ENCODE data around the gene ADCY2. TPM values are rescaled to one million over a fixed set of nuclear protein-coding genes. Genes with fewer than 3 reads are reported as not detected.

ADCY2 gene
- polyA plus RNA-seq, 1 donor (not counting 4 experiments of a cell fraction or from before 2014, with no cell fraction given), result 0.13 TPM

DNA sequence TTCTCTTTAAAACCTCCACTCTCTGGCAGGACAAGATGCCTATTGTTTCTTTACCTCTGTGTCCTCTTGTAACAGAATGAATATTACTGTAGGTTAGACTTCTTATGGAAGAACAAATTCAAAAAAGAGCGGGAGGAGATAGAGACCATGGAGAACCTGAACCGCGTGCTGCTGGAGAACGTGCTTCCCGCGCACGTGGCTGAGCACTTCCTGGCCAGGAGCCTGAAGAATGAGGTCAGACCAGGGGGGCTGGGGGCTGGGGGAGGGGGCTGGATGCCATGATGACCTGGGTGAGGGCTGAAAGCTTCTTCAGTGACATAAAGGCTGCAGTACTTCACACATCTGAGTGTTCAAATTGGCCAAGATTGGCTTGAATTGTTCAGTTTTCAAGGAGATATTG is 393.6 kb downstream of the ADCY2 start:
- no peak overlapping the region for H3K4me3 ChIP-seq (ENCODE audit: control insufficient read depth in 2 of 3, extremely low read depth in 1 of 3, insufficient read depth in 2 of 3, low read depth in 1 of 3, low read length in 3 of 3)
- H2AFZ ChIP-seq (ENCODE audit: control insufficient read depth, low read length), result no peak overlapping the region
- dilution Hi-C loops (cut with MboI; ENCODE audit: extremely low pct_ligation_motif_present, low sequenced_read_pairs), result no loop called here
- H3K27ac ChIP-seq (ENCODE audit: control insufficient read depth, insufficient read depth, low read length), result no peak overlapping the region
- no peaks in the 10 kb centered on the region for H4K20me1 ChIP-seq (ENCODE audit: control insufficient read depth, extremely low read depth, insufficient read depth, low read length)
- no peaks in the 10 kb centered on the region for H3K79me2 ChIP-seq (ENCODE audit: control insufficient read depth, insufficient read depth, low read length)
- TF ChIP-seq, protein P1, sequence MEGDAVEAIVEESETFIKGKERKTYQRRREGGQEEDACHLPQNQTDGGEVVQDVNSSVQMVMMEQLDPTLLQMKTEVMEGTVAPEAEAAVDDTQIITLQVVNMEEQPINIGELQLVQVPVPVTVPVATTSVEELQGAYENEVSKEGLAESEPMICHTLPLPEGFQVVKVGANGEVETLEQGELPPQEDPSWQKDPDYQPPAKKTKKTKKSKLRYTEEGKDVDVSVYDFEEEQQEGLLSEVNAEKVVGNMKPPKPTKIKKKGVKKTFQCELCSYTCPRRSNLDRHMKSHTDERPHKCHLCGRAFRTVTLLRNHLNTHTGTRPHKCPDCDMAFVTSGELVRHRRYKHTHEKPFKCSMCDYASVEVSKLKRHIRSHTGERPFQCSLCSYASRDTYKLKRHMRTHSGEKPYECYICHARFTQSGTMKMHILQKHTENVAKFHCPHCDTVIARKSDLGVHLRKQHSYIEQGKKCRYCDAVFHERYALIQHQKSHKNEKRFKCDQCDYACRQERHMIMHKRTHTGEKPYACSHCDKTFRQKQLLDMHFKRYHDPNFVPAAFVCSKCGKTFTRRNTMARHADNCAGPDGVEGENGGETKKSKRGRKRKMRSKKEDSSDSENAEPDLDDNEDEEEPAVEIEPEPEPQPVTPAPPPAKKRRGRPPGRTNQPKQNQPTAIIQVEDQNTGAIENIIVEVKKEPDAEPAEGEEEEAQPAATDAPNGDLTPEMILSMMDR (optimal IDR thresholded peaks at IDR 0.05 in 1 of 3, IDR thresholded peaks at IDR 0.05 in 1 of 3, conservative IDR thresholded peaks at IDR 0.05 in 1 of 3; ENCODE audit: extremely low read depth in 1 of 3, insufficient read depth in 2 of 3, low read length in 3 of 3), result no peak
- no peak for TF ChIP-seq EZH2 (IDR thresholded peaks at IDR 0.05; ENCODE audit: low read length)
- no peaks in the 10 kb centered on the region for H3K9me1 ChIP-seq (ENCODE audit: control insufficient read depth, extremely low read depth, insufficient read depth, low read length)
- no peak for FAIRE-seq
- no peak overlapping the region for H3K9ac ChIP-seq (ENCODE audit: control insufficient read depth, extremely low read depth, insufficient read depth, low read length)
- no peaks in the 10 kb centered on the region for H3K27me3 ChIP-seq (ENCODE audit: control insufficient read depth, extremely low read depth, insufficient read depth, low read length)
- no peaks in the 10 kb centered on the region for H3K36me3 ChIP-seq (ENCODE audit: control insufficient read depth in 2 of 2, extremely low read depth in 1 of 2, insufficient read depth in 2 of 2, low read length in 2 of 2)
- no peaks in the 10 kb centered on the region for H3K9me3 ChIP-seq (ENCODE audit: control insufficient read depth, low read depth, low read length)
- DNase-seq (ENCODE audit: low read depth, low spot score), result no peak
- no peaks in the 10 kb centered on the region for H3K4me1 ChIP-seq (ENCODE audit: control insufficient read depth, extremely low read depth, insufficient read depth, low read length)
- no peak overlapping the region for H3K4me2 ChIP-seq (ENCODE audit: control insufficient read depth, extremely low read depth, insufficient read depth, low read depth, low read length)

DNA sequence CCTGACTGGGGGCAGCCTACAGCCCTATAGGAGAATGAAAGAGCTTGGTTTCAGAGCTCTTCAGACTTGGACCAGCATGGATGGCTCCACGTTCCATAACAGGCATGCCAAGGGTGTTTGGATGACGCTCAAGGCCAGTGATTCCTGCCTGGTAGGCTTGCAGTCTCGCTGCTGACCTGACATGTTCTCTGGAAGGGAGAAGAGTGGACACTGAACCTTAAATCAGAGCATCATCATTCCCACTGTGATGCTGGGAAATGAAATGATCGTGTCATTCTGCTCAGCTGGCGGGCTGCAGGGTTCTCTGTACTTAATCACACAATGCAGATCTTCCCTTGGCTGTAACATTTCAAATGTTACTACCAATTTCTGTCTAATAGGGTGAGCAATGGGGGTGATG is 398.0 kb downstream of the ADCY2 start:
- no peaks in the 10 kb centered on the region for H3K9me1 ChIP-seq (ENCODE audit: control insufficient read depth, extremely low read depth, insufficient read depth, low read length)
- FAIRE-seq (no peak), DNase-seq (ENCODE audit: low read depth, low spot score) (no peak)
- no peak for TF ChIP-seq EZH2 (IDR thresholded peaks at IDR 0.05; ENCODE audit: low read length)
- TF ChIP-seq, protein P1 (optimal IDR thresholded peaks at IDR 0.05 in 1 of 3, IDR thresholded peaks at IDR 0.05 in 1 of 3, conservative IDR thresholded peaks at IDR 0.05 in 1 of 3; ENCODE audit: extremely low read depth in 1 of 3, insufficient read depth in 2 of 3, low read length in 3 of 3), result no peak
- H3K4me3 ChIP-seq (ENCODE audit: control insufficient read depth in 2 of 3, extremely low read depth in 1 of 3, insufficient read depth in 2 of 3, low read depth in 1 of 3, low read length in 3 of 3), result no peak overlapping the region
- H4K20me1 ChIP-seq (ENCODE audit: control insufficient read depth, extremely low read depth, insufficient read depth, low read length), result no peaks in the 10 kb centered on the region
- H3K27ac ChIP-seq (ENCODE audit: control insufficient read depth, insufficient read depth, low read length), result no peak overlapping the region
- H3K9ac ChIP-seq (ENCODE audit: control insufficient read depth, extremely low read depth, insufficient read depth, low read length), result no peak overlapping the region
- H3K4me2 ChIP-seq (ENCODE audit: control insufficient read depth, extremely low read depth, insufficient read depth, low read depth, low read length), result no peak overlapping the region
- H3K27me3 ChIP-seq (ENCODE audit: control insufficient read depth, extremely low read depth, insufficient read depth, low read length), result no peaks in the 10 kb centered on the region
- no peaks in the 10 kb centered on the region for H3K79me2 ChIP-seq (ENCODE audit: control insufficient read depth, insufficient read depth, low read length)
- H2AFZ ChIP-seq (ENCODE audit: control insufficient read depth, low read length), result no peak overlapping the region
- no peaks in the 10 kb centered on the region for H3K36me3 ChIP-seq (ENCODE audit: control insufficient read depth in 2 of 2, extremely low read depth in 1 of 2, insufficient read depth in 2 of 2, low read length in 2 of 2)
- H3K4me1 ChIP-seq (ENCODE audit: control insufficient read depth, extremely low read depth, insufficient read depth, low read length), result no peaks in the 10 kb centered on the region
- no peaks in the 10 kb centered on the region for H3K9me3 ChIP-seq (ENCODE audit: control insufficient read depth, low read depth, low read length)
- dilution Hi-C loops (cut with MboI; ENCODE audit: extremely low pct_ligation_motif_present, low sequenced_read_pairs), result no loop called here

Measured in keratinocyte (primary cell).